SK-N-SH (cell line): Measurements from ENCODE around the gene SEZ6L2. TPM values are rescaled to one million over a fixed set of nuclear protein-coding genes. Genes with fewer than 3 reads are reported as not detected.

Experiments
- CTCF ChIA-PET: fragments of 300-600, 350-600 bp; formaldehyde crosslinking; extraction: SDS; loops from one replicate; lab custom pipeline; 2021; lab: Yijun Ruan, JAX
- POLR2A ChIA-PET: fragments of 350-600 bp; sonication (Branson Sonifier 250); formaldehyde crosslinking; extraction: SDS; loops from one replicate; lab custom pipeline; 2020; ENCODE audit warnings: antibody characterized with exemption, inconsistent platforms; lab: Yijun Ruan, JAX
- DNase-seq: peaks from one replicate; pipeline ENCODE4 v3.0.0; 2012
- H2AFZ ChIP-seq: fragments of 200-600 bp; sonication (generic); 2 replicates; pipeline ENCODE4 v1.8.1; 2016; ENCODE audit warnings: antibody characterized with exemption, mild to moderate bottlenecking, low read depth
- H3F3A ChIP-seq: fragments of 200-600 bp; sonication (generic); replicated peaks from 2 replicates; pipeline ENCODE3; 2016; ENCODE audit warnings: antibody characterized with exemption, mild to moderate bottlenecking; ENCODE audit not compliant: insufficient read depth
- H3K27ac ChIP-seq, 2 experiments: fragments of 200-500 bp in 1 of 2; fragments of 200-600 bp in 1 of 2; sonication (Bioruptor generic) in 1 of 2; sonication (generic), shearing (Covaris generic) in 1 of 2; 2 replicates each; pipeline versions ENCODE4 v1.5.1 to v1.6.1; 2014 to 2016; ENCODE audit warnings: low read depth in 2 of 2, inconsistent platforms in 1 of 2, low read length in 1 of 2, mild to moderate bottlenecking in 1 of 2, mixed read lengths in 1 of 2
- H3K27me3 ChIP-seq: fragments of 200-600 bp; sonication (generic), shearing (Covaris generic); 2 replicates; pipeline ENCODE4 v1.6.1; 2016; ENCODE audit warnings: mixed run types; ENCODE audit not compliant: insufficient read depth
- H3K36me3 ChIP-seq, 2 experiments: fragments of 200-500 bp in 1 of 2; fragments of 200-600 bp in 1 of 2; sonication (Bioruptor generic) in 1 of 2; sonication (generic) in 1 of 2; replicated peaks in 1 of 2; 2 replicates each; pipeline versions ENCODE3 to v1.5.1; 2014 to 2016; ENCODE audit warnings: low read length in 1 of 2, mild to moderate bottlenecking in 1 of 2; ENCODE audit not compliant: insufficient read depth in 2 of 2, control insufficient read depth in 1 of 2
- H3K4me1 ChIP-seq, 2 experiments: fragments of 200-500 bp in 1 of 2; fragments of 200-600 bp in 1 of 2; sonication (Bioruptor generic) in 1 of 2; sonication (generic), shearing (Covaris generic) in 1 of 2; 2 replicates each; pipeline versions ENCODE4 v1.5.1 to v1.6.1; 2014 to 2016; ENCODE audit warnings: low read depth in 1 of 2, low read length in 1 of 2, mixed run types in 1 of 2; ENCODE audit not compliant: insufficient read depth in 2 of 2, control insufficient read depth in 1 of 2
- H3K4me2 ChIP-seq: fragments of 200-600 bp; sonication (generic), shearing (Covaris generic); 2 replicates; pipeline ENCODE4 v1.6.1; 2017; ENCODE audit warnings: mixed run types
- H3K4me3 ChIP-seq, 2 experiments: fragments of 200-500 bp in 1 of 2; fragments of 200-600 bp in 1 of 2; sonication (Bioruptor generic) in 1 of 2; sonication (generic), shearing (Covaris generic) in 1 of 2; 2 replicates each; pipeline versions ENCODE4 v1.5.1 to v1.8.1; 2014 to 2016; ENCODE audit warnings: low read depth in 2 of 2, inconsistent platforms in 1 of 2, low read length in 1 of 2, mild to moderate bottlenecking in 1 of 2, mixed read lengths in 1 of 2, moderate library complexity in 1 of 2
- H3K79me2 ChIP-seq: fragments of 200-600 bp; sonication (generic); 2 replicates; pipeline ENCODE4 v1.8.1; 2017; ENCODE audit warnings: mild to moderate bottlenecking; ENCODE audit not compliant: insufficient read depth
- H3K9ac ChIP-seq: fragments of 200-600 bp; sonication (generic); 2 replicates; pipeline ENCODE4 v1.6.1; 2017; ENCODE audit warnings: mixed run types
- H3K9me2 ChIP-seq: fragments of 200-600 bp; sonication (generic); 2 replicates; pipeline ENCODE4 v1.6.1; 2017; ENCODE audit warnings: mixed run types
- H3K9me3 ChIP-seq: fragments of 200-600 bp; sonication (generic); 2 replicates; pipeline ENCODE4 v1.6.1; 2017; ENCODE audit warnings: mixed run types, mild to moderate bottlenecking, moderate library complexity
- H4K20me1 ChIP-seq: fragments of 200-600 bp; sonication (generic); 2 replicates; pipeline ENCODE4 v1.6.1; 2017; ENCODE audit warnings: mild to moderate bottlenecking, mixed run types; ENCODE audit not compliant: insufficient read depth
- CHD2 ChIP-seq: fragments of 150-350 bp; IDR thresholded peaks from 2 replicates; pipeline ENCODE4 v1.6.1; 2018; ENCODE audit warnings: low read length; ENCODE audit not compliant: partially characterized antibody
- ELF1 ChIP-seq: IDR thresholded peaks from 2 replicates; pipeline ENCODE4 v1.4.0; 2012
- EP300 ChIP-seq, 2 experiments: IDR thresholded peaks; 2 replicates each; pipeline versions ENCODE4 v1.4.0 to v1.6.1; 2012; ENCODE audit warnings: borderline replicate concordance in 1 of 2, low read depth in 1 of 2, low read length in 1 of 2
- GABPA ChIP-seq: IDR thresholded peaks from 2 replicates; pipeline ENCODE4 v1.4.0; 2012; ENCODE audit warnings: low read depth, mild to moderate bottlenecking
- GATA2 ChIP-seq: sonication (generic); formaldehyde crosslinking; IDR thresholded peaks from 2 replicates; pipeline ENCODE4 v1.5.0; 2020; ENCODE audit warnings: mild to moderate bottlenecking, missing genetic modification reagents
- IRF3 ChIP-seq: fragments of 150-350 bp; IDR thresholded peaks from 2 replicates; pipeline ENCODE4 v1.6.1; 2016; ENCODE audit warnings: mild to moderate bottlenecking, low read depth, low read length
- JUND ChIP-seq: IDR thresholded peaks from 2 replicates; pipeline ENCODE4 v1.4.0; 2012
- MAX ChIP-seq: IDR thresholded peaks from 2 replicates; pipeline ENCODE4 v1.4.0; 2012; ENCODE audit warnings: low read depth
- NFIC ChIP-seq: IDR thresholded peaks from 2 replicates; pipeline ENCODE4 v1.4.0; 2012; ENCODE audit warnings: borderline replicate concordance
- NRF1 ChIP-seq: IDR thresholded peaks from 2 replicates; pipeline ENCODE4 v1.6.1; 2012; ENCODE audit warnings: low read depth, mild to moderate bottlenecking, low read length
- PBX3 ChIP-seq: IDR thresholded peaks from 2 replicates; pipeline ENCODE4; 2012
- POLR2AphosphoS5 ChIP-seq: IDR thresholded peaks from 2 replicates; pipeline ENCODE4 v1.6.1; 2012; ENCODE audit warnings: low read depth, low read length
- RAD21 ChIP-seq: IDR thresholded peaks from 2 replicates; pipeline ENCODE4 v1.6.1; 2012; ENCODE audit warnings: mild to moderate bottlenecking, low read length
- REST ChIP-seq: IDR thresholded peaks from 2 replicates; pipeline ENCODE4 v1.6.1; 2012; ENCODE audit warnings: mild to moderate bottlenecking, low read depth, low read length, moderate library complexity
- RFX5 ChIP-seq: IDR thresholded peaks from 2 replicates; pipeline ENCODE4 v1.6.1; 2012; ENCODE audit warnings: mild to moderate bottlenecking, improper control_type of control experiment, low read length
- RXRA ChIP-seq: IDR thresholded peaks from 2 replicates; pipeline ENCODE4 v1.4.0; 2012; ENCODE audit warnings: low read depth, mild to moderate bottlenecking, borderline replicate concordance
- TCF12 ChIP-seq: IDR thresholded peaks from 2 replicates; pipeline ENCODE4 v1.4.0; 2012
- TEAD4 ChIP-seq: IDR thresholded peaks from 2 replicates; pipeline ENCODE4 v1.4.0; 2012; ENCODE audit warnings: mild to moderate bottlenecking, borderline replicate concordance; ENCODE audit not compliant: insufficient read depth
- USF1 ChIP-seq: IDR thresholded peaks from 2 replicates; pipeline ENCODE4 v1.4.0; 2012; ENCODE audit warnings: low read depth, borderline replicate concordance
- ZBTB33 ChIP-seq: IDR thresholded peaks from 2 replicates; pipeline ENCODE4 v1.4.0; 2012; ENCODE audit warnings: low read depth, borderline replicate concordance
- WGBS: methylation state at CpG from one replicate; pipeline ENCODE4 v1.1.6; 2017; ENCODE audit warnings: low lambda C conversion rate; 5-methylcytosine and 5-hydroxymethylcytosine counted together
- polyA plus RNA-seq, 3 experiments: library from polyadenylated mRNA; depleted of rRNA; stranded (reverse); fragments of >200 nt; gene quantifications; 2 replicates each; pipeline ENCODE4 v1.2.3, GENCODE V29; 2012

SEZ6L2 gene
- polyA plus RNA-seq, 1 of the 3 experiments (the other 2 are of a cell fraction), result 59.8 TPM

GRCh38 chr16:29858974-29859373 lies 40.4 kb downstream of the SEZ6L2 start:
- H3K9me2 ChIP-seq, result no peaks in the 10 kb centered on the region
- peaks cover 0 to 30% of the 10 kb centered on the region in 2 experiments; a peak in 1 of 4 replicates for H3K4me1 ChIP-seq
- H3K27me3 ChIP-seq, result no peaks in the 10 kb centered on the region
- H3K36me3 ChIP-seq, result peaks cover 5 to 14% of the 10 kb centered on the region in 2 experiments
- no peaks in the 10 kb centered on the region for H4K20me1 ChIP-seq
- no peak overlapping the region for H2AFZ ChIP-seq
- no peak overlapping the region for H3K4me3 ChIP-seq
- ChIA-PET CTCF (interaction anchor here (2.1 kb wide), 1 partner anchor 10 kb away, joined by 20 read pairs; no protein-coding TSS in a partner anchor), POLR2A (no interaction called here)
- H3K9me3 ChIP-seq, result no peaks in the 10 kb centered on the region
- no peak overlapping the region for H3K27ac ChIP-seq
- peaks cover 11% of the 10 kb centered on the region for H3F3A ChIP-seq
- peaks cover 18% of the 10 kb centered on the region for H3K79me2 ChIP-seq
- TF ChIP-seq RFX5 (no peak), GATA2 (CRISPR knock-in tag) (no peak), NFIC (no peak), IRF3 (no peak), NRF1 (no peak), POLR2AphosphoS5 (no peak), MAX (no peak), RXRA (no peak), ELF1 (no peak), USF1 (no peak), TCF12 (no peak), RAD21 (no peak), PBX3 (no peak), ZBTB33 (no peak), CHD2 (no peak), JUND (no peak), GABPA (no peak), REST (no peak), EP300 (IDR thresholded peaks at IDR 0.05; ENCODE audit: borderline replicate concordance in 1 of 2, low read depth in 1 of 2, low read length in 1 of 2) (no peak), TEAD4 (no peak)
- TF ChIP-seq, all 33 proteins: peak for 0
- DNase-seq, result no peak
- no peak overlapping the region for H3K9ac ChIP-seq
- no peak overlapping the region for H3K4me2 ChIP-seq
- 96% methylated on average over 14 of the region's 19 CpGs for WGBS
